Keratinocyte (primary cell): Measurements from ENCODE around the gene MLLT1.

Experiments
- EZH2 ChIP-seq: IDR thresholded peaks from one replicate; pipeline ENCODE4 v1.6.1; 2012; ENCODE audit warnings: inconsistent platforms, mild to moderate bottlenecking, low read length, moderate library complexity
- TF ChIP-seq, protein P1 (sequence below), 3 experiments: IDR thresholded peaks in 1 of 3; conservative IDR thresholded peaks in 1 of 3; optimal IDR thresholded peaks in 1 of 3; 2 replicates in 2 of 3; 3 replicates in 1 of 3; pipeline versions ENCODE3 to v1.5.1; 2011; ENCODE audit warnings: low read length in 3 of 3, mild to moderate bottlenecking in 3 of 3, moderate library complexity in 2 of 3, control low read depth in 1 of 3, inconsistent platforms in 1 of 3; ENCODE audit not compliant: insufficient read depth in 2 of 3; ENCODE audit errors: extremely low read depth in 1 of 3

DNA sequence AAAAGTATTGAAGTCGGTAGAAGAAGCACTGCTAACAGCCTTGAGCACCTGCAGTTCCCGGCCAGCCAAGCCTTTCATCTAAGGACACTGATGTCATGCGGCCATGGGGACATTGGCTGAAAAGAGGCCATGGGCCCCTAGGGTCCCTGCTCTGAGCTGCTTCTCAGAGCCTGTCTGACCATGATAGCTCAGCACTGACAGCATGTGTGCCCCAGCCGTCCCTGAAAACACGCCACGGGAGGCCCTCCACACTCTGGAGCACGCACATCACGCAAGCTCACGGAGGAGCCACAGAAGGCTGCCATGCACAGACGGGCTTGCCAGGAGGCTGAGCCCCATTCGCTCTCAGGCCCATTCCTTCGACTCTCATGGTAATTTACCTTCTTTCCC, 51.8 kb downstream of the MLLT1 start:
- TF ChIP-seq, protein P1, sequence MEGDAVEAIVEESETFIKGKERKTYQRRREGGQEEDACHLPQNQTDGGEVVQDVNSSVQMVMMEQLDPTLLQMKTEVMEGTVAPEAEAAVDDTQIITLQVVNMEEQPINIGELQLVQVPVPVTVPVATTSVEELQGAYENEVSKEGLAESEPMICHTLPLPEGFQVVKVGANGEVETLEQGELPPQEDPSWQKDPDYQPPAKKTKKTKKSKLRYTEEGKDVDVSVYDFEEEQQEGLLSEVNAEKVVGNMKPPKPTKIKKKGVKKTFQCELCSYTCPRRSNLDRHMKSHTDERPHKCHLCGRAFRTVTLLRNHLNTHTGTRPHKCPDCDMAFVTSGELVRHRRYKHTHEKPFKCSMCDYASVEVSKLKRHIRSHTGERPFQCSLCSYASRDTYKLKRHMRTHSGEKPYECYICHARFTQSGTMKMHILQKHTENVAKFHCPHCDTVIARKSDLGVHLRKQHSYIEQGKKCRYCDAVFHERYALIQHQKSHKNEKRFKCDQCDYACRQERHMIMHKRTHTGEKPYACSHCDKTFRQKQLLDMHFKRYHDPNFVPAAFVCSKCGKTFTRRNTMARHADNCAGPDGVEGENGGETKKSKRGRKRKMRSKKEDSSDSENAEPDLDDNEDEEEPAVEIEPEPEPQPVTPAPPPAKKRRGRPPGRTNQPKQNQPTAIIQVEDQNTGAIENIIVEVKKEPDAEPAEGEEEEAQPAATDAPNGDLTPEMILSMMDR (optimal IDR thresholded peaks at IDR 0.05 in 1 of 3, IDR thresholded peaks at IDR 0.05 in 1 of 3, conservative IDR thresholded peaks at IDR 0.05 in 1 of 3; ENCODE audit: extremely low read depth in 1 of 3, insufficient read depth in 2 of 3, low read length in 3 of 3) = no peak
- no peak for TF ChIP-seq EZH2
